Mononuclear cell (primary cell): ENCODE results near the gene HOXB6. TPM values are rescaled to one million over a fixed set of nuclear protein-coding genes. Genes with fewer than 3 reads are reported as not detected.

Source experiments
- H3K27me3 ChIP-seq: 2 replicates; pipeline ENCODE4 v1.6.0; 2011; ENCODE audit warnings: low read length, control low read depth; ENCODE audit not compliant: insufficient read depth
- H3K4me1 ChIP-seq: 2 replicates; pipeline ENCODE4 v1.5.1; 2011; ENCODE audit warnings: mild to moderate bottlenecking, low read length, control low read depth; ENCODE audit not compliant: insufficient read depth
- H3K4me3 ChIP-seq: 2 replicates; pipeline ENCODE4 v1.5.1; 2011; ENCODE audit warnings: mild to moderate bottlenecking, low read length, moderate library complexity
- H3K9me3 ChIP-seq: 2 replicates; pipeline ENCODE4 v1.5.1; 2011; ENCODE audit warnings: low read depth, mild to moderate bottlenecking, control low read depth, low read length
- total RNA-seq: library from RNA; depleted of rRNA; stranded (reverse); fragments of >200 nt; gene quantifications from one replicate; pipeline ENCODE4 v1.2.3, GENCODE V29; 2012

HOXB6 gene
- not detected for total RNA-seq

DNA sequence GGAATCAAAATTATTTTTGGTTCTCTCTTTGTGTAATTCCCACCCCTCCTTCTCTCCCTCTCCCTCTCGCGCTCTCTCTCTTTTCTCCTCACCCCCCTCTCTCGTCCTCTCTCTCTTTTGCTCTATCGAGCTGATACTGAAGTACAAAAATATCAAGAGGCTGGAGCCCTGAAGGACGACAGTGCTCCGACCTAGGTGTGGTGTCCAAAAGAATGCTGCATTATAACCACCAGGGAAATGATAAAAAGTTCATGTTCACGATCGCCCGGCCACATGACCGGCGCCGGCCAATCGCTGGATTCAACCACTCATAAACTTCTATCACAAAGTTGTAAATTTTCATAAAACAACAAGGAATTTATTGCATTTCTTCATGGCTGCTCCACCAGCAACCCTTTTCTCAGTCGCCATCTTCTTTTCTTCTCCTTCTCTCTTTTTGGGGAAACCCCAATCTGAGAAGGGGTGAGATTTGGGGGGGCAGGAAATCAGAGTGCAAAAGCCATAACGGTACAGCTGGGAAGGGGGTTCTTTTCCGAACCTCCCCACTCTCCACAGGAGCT is at the start of gene HOXB6:
TSS of gene HOXB6 (minus strand) at position 217 of the 560 bp plus-strand sequence. CDS start 6,836 bp downstream, outside the sequence.
- H3K4me3 ChIP-seq: no peak within 1 kb of the TSS
- peaks cover 93% of the 10 kb centered on the region for H3K27me3 ChIP-seq
- no peaks in the 10 kb centered on the region for H3K9me3 ChIP-seq
- H3K4me1 ChIP-seq: peaks cover 8% of the 10 kb centered on the region

DNA sequence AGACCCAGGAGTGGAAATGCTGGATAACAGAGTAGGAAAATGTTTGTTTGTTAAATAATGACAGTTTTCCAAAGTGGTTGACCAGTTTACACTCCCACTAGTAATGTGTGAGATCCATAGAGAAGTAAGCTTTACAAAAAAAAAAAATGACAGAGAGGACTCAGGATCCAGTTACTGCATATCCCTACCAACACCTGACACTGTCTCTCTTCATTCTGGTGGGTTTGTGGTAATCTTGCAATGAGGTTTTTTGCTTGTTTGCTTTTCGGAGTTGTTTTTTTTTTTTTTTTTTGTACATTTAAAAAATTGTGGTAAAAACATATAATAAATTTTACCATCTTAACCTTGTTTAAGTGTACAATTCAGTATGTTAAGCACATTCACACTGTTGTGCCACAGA is 45.0 kb upstream of the HOXB6 start:
- peaks cover 15% of the 10 kb centered on the region for H3K4me1 ChIP-seq
- peaks cover 49% of the 10 kb centered on the region for H3K27me3 ChIP-seq

DNA sequence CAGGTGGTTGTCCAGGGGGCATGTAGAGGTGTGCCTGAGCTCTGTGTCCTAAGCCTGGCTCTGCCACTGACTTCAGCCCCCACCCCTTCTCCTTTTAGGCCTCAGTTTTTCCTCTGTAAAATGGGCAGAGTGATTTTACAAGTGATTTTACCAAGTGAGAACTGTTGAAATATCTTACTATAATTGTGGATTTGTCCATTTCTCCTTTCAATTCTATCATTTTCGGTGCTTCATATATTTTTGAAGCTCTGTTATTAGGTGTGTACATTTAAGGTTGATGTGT is 43.1 kb upstream of the HOXB6 start:
- Histone ChIP-seq H3K27me3 (peaks cover 68% of the 10 kb centered on the region), H3K4me1 (peaks cover 15% of the 10 kb centered on the region), H3K4me3 (no peak overlapping the region), H3K9me3 (no peaks in the 10 kb centered on the region)

More for the DNA sequence above, 45.0 kb upstream of the HOXB6 start:
- no peaks in the 10 kb centered on the region for H3K9me3 ChIP-seq
- H3K4me3 ChIP-seq: no peak overlapping the region

DNA sequence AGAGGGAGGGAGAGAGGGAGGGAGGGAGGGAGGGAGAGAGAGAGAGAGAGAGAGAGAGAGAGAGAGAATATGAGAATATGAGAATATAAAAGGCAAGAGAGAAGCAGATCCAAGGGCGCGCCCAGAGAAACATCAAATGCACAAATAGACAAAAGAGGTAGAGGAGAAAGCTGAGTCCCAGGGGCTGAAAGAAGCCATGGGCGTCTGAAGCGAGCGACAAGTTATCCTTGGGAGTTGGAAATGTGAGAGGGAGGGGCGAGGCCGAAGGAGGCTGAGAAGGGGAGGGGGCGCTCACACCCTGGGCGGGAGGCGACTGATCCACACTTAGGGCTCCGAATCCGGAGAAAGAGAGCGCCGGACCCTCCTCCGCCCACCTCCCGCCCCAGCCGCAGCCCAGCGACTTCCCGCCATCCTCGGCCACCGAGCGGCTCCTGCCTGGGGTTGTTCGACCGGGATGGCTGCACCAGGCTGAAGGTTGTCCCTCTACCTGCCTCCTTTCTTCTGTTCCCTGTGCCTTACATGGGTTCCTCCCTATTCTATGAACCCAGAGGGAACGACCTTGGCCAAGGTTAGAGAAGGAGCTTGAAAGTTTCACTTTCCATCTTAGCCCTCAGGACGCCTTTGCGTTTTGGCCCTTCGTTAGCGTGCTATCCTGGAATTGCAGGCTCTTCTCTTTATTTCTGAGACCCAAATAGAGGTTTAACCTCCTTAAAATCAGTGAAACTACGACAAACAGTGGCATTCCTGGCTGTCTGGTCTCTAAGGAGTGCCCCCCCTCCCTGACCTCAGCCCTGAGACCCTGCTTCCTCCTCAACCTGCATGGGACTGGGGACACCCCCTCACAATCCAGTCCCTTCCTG is 42.5 kb upstream of the HOXB6 start:
- Histone ChIP-seq H3K27me3 (peaks cover 70% of the 10 kb centered on the region), H3K4me3 (peak overlapping the region; percentile 35), H3K9me3 (no peaks in the 10 kb centered on the region), H3K4me1 (peaks cover 15% of the 10 kb centered on the region)

GRCh38 chr17:48646183-48647102 is 41.7 kb upstream of the HOXB6 start:
- Histone ChIP-seq H3K27me3 (peaks cover 76% of the 10 kb centered on the region), H3K9me3 (no peaks in the 10 kb centered on the region), H3K4me1 (peaks cover 15% of the 10 kb centered on the region), H3K4me3 (no peak overlapping the region)

DNA sequence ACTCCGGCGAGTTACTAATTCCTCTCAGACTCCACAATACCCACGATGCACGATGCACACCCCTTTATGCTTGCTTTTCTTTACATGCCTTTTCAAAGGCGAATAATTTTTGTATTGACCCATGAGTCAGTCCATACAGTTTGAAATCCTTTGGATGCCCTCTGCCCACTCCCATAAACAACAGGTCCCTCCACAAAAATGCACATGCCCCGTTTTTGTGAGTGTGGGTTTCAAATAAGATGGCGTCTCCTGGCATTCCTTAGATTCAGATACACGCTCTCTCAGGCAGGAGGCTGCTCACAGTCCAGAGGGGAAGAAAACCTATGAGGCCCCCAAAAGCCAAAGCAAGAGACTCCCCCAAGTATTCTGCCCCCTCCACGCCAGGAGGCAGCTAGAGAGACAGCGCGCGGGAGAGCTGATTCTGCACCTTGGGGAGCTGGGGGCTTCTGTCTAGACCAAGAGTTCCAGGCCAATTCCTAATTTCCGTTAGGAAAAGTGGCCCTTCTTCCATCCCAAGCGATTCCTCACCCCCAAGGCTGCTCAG is 40.9 kb upstream of the HOXB6 start:
- Histone ChIP-seq H3K9me3 (no peaks in the 10 kb centered on the region), H3K4me1 (peaks cover 15% of the 10 kb centered on the region), H3K27me3 (peaks cover 83% of the 10 kb centered on the region), H3K4me3 (no peak overlapping the region)

DNA sequence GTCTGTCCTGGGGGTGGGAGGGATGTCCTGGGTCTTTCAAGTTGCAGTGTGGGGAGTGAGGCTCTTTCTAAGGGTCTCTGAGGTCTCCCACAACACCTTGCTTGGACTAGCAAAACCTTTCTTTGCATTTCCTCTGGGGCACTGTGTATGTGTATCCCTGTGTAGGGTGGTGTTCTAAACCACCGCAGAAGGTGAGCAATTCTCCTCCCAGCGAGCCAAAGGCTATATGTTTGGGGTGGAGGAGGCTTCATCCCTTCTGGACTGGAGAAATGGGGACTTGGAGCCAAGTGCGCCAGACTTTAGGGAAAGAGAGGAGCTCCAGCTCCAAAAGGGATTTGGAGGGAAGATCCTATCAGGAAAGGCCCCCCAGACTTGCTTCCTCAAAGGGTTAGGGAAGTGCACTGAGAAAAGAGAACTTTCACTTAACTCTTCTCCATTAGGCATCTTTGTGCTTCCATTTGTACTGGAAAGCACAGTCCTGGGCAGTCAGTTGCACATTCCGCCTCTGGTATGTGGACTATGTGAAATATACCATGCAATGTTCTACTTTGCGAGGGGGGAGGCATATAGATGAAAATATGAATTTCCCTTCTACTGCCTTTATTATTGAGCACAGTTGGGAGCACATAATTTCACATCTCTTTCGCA is 40.2 kb upstream of the HOXB6 start:
- Histone ChIP-seq H3K9me3 (no peaks in the 10 kb centered on the region), H3K27me3 (peaks cover 90% of the 10 kb centered on the region), H3K4me3 (no peak overlapping the region), H3K4me1 (peaks cover 15% of the 10 kb centered on the region)

GRCh38 chr17:48644159-48644558 is 39.4 kb upstream of the HOXB6 start:
- H3K4me1 ChIP-seq: peaks cover 15% of the 10 kb centered on the region
- peaks cover 93% of the 10 kb centered on the region for H3K27me3 ChIP-seq
- no peaks in the 10 kb centered on the region for H3K9me3 ChIP-seq
- H3K4me3 ChIP-seq: no peak overlapping the region

DNA sequence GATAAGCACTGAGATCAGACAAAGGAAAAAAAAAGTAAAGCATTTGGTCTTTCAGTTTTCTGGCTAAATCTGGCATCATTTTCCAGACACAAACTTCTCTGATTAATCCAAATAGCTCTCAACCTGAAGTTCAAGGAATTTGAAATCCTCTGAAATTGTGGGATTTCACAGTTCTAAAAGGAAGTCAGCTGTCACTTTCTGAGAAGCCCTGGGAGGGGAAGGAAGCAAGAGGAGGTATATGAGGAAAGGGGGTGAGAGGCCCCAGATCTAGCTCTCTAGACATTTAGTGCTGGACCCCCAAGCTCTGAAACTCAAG is 38.9 kb upstream of the HOXB6 start:
- H3K9me3 ChIP-seq: no peaks in the 10 kb centered on the region
- H3K4me3 ChIP-seq: no peak overlapping the region
- peaks cover 15% of the 10 kb centered on the region for H3K4me1 ChIP-seq
- H3K27me3 ChIP-seq: peaks cover 98% of the 10 kb centered on the region

- H3K27me3 ChIP-seq: peaks cover 98% of the 10 kb centered on the region
- no peak overlapping the region for H3K4me3 ChIP-seq
- no peaks in the 10 kb centered on the region for H3K9me3 ChIP-seq
- H3K4me1 ChIP-seq: peaks cover 15% of the 10 kb centered on the region
Observed at GRCh38 chr17:48642843-48643696, 38.3 kb upstream of the HOXB6 start.

- Histone ChIP-seq H3K9me3 (no peaks in the 10 kb centered on the region), H3K4me3 (no peak overlapping the region), H3K27me3 (peaks cover 98% of the 10 kb centered on the region), H3K4me1 (peaks cover 10% of the 10 kb centered on the region)
Observed at GRCh38 chr17:48642059-48642842, 37.5 kb upstream of the HOXB6 start.

GRCh38 chr17:48641541-48642058 is 36.8 kb upstream of the HOXB6 start:
- Histone ChIP-seq H3K4me3 (no peak overlapping the region), H3K4me1 (peaks cover 6% of the 10 kb centered on the region), H3K27me3 (peaks cover 100% of the 10 kb centered on the region), H3K9me3 (no peaks in the 10 kb centered on the region)

GRCh38 chr17:48640858-48641180 is 36.0 kb upstream of the HOXB6 start:
- Histone ChIP-seq H3K9me3 (no peaks in the 10 kb centered on the region), H3K4me3 (no peak overlapping the region), H3K27me3 (peaks cover 100% of the 10 kb centered on the region), H3K4me1 (no peaks in the 10 kb centered on the region)
